M059J (cell line): ENCODE measurements around the gene RBM44. TPM values are rescaled to one million over a fixed set of nuclear protein-coding genes. Genes with fewer than 3 reads are reported as not detected.

Experiments used
- DNase-seq: peaks from one replicate; pipeline ENCODE4 v3.0.0-alpha.2; 2012; ENCODE audit warnings: low read depth
- total RNA-seq: library from RNA; depleted of rRNA; stranded (reverse); fragments of >200 nt; shearing (Covaris generic); gene quantifications from 2 replicates; pipeline ENCODE4 v1.2.3, GENCODE V29; 2014; rRNA removed

The RBM44 gene
- total RNA-seq, 1 experiment from 2014 or later, result 0.02 TPM

GRCh38 chr2:237885111-237885930 lies 86.7 kb downstream of the RBM44 start:
- no peak for DNase-seq

DNA sequence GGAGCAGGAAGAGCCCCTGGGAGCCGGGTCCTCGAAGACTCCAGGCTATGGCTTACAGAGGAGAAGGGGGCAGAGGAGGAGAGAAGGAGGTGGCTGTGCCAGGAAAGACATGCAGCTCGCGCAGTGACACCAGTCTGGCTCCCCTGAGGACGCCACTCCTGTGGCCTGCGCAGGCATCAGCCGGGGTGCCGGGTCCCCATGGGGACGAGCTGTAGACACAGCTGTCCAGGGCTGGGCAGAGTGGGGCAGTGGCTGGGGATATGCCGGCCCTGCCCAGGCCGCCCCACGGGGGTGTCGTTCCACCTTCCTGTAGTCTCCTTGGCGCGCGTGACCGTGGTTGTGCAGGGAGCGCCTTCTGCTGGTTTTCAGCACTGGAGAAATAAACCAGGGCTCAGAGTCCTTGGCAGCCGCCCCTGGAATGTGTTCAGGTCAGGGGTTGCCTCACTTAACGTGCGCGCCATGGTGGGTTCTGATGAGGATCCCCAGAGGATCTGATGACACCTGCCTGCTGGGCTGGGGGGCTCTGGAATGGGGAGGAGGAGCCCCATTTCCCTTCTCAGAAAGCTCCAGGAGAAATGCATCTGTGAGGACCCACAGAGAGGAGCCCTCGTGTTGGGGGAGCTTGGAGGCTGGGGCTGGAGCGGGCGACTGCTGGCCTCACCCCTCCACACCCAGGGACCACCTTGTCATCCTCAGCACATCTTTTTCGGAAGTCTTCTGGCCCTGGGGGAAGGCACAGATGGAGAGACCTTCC lies 87.5 kb downstream of the RBM44 start:
- no peak for DNase-seq

GRCh38 chr2:237886685-237887481 lies 88.3 kb downstream of the RBM44 start:
- no peak for DNase-seq

DNA sequence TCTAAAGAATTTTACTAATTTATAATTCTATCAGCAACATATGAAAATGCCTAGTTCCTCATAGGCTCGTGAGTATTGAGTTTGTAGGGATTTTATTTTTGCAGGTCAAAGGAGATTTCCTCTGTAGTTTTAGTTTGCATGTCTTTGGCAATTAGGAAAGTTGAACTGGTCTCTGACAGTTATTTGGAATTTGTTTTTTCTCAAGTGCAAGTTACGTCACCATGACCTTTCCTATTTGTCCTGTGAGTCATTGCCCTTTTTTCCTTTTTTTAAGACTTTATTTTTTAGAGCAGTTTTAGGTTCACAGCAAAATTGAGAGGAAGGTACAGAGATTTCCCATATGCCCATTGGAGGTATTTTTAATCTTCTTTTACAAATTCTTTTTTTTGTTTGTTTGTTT lies 89.8 kb downstream of the RBM44 start:
- peak; percentile 66 for DNase-seq

- no peak for DNase-seq
These were observed 90.4 kb downstream of the RBM44 start for GRCh38 chr2:237889016-237889415.

GRCh38 chr2:237889811-237890210 lies 91.2 kb downstream of the RBM44 start:
- DNase-seq, result no peak

Other genes starting within 250 kb of the RBM44 start
- gene PRLH, start 232.2 kb upstream of the RBM44 start, total RNA-seq, result not detected in 2 replicates
- 0.30 and 1.8 TPM in 2 replicates for gene RAB17, start 208.0 kb upstream of the RBM44 start, total RNA-seq
- 12.5 and 29.9 TPM in 2 replicates for gene LRRFIP1, start 171.2 kb upstream of the RBM44 start, total RNA-seq
- gene RAMP1, start 60.8 kb downstream of the RBM44 start, total RNA-seq, result 25.4 and 35.8 TPM in 2 replicates
- 86.9 and 99.0 TPM in 2 replicates for gene UBE2F, start 168.2 kb downstream of the RBM44 start, total RNA-seq